ENCODE measurements around the gene TP63.

The TP63 gene

DNA sequence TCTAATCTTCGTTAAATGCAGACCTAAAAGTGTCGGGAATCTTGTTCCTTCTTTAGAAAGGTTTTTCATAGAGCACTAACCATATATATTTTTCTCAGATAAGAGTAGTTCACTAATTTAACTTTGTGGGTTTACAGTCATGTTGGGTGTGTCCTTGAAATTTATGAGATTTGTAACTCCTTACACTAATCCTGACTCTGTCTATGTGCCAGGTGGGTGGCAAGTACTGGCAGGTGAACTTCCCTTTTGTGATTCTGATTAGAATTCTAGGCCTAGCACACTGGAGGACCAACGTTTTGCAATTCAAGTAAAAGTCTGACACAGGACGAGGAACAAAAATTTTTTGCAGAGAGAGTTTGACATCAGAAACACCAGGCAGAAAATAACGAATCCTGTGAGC, 269.4 kb downstream of the TP63 start:
- Histone ChIP-seq H3K27ac (ENCODE audit: low read depth, low read length) (no peak overlapping the region), H3K9me3 (ENCODE audit: control insufficient read depth in 5 of 5, low read length in 5 of 5) (no peaks in the 10 kb centered on the region), H3K36me3 (ENCODE audit: control insufficient read depth in 5 of 5, insufficient read depth in 5 of 5, low read length in 5 of 5) (no peaks in the 10 kb centered on the region), H3K27me3 (ENCODE audit: control insufficient read depth in 5 of 5, insufficient read depth in 4 of 5, low read length in 5 of 5) (no peaks in the 10 kb centered on the region), H3K9ac (ENCODE audit: low read length in 5 of 5) (no peak overlapping the region), H3K4me3 (ENCODE audit: low read depth in 1 of 5, low read length in 5 of 5) (no peak overlapping the region), H3K4me1 (ENCODE audit: control insufficient read depth in 5 of 5, insufficient read depth in 5 of 5, low read length in 5 of 5) (peaks cover 4 to 19% (median 9%) of the 10 kb centered on the region in 5 donors)

DNA sequence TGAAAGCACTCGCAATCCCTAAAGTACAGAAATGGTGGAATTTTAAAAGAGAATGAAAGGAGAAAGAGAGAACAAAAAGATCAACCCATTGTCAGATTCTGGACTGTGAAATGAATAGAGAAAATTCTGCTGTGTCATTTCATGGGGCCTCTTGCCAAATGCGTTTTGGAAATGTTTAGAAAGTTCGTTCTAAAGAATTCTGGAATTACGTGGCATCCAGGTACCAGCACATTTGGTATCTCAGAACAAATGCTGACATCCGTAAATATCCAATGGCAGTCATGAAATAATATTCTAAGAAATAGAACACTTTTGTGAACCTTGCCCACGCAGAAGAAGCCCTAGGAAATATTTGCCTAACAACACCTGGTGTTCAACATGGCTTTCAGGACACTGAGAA, 270.3 kb downstream of the TP63 start:
- Histone ChIP-seq H3K27me3 (ENCODE audit: control insufficient read depth in 5 of 5, insufficient read depth in 4 of 5, low read length in 5 of 5) (no peaks in the 10 kb centered on the region), H3K9ac (ENCODE audit: low read length in 5 of 5) (no peak overlapping the region), H3K27ac (ENCODE audit: low read depth, low read length) (no peak overlapping the region), H3K36me3 (ENCODE audit: control insufficient read depth in 5 of 5, insufficient read depth in 5 of 5, low read length in 5 of 5) (no peaks in the 10 kb centered on the region), H3K4me1 (ENCODE audit: control insufficient read depth in 5 of 5, insufficient read depth in 5 of 5, low read length in 5 of 5) (peaks cover 4 to 14% (median 9%) of the 10 kb centered on the region in 5 donors), H3K4me3 (ENCODE audit: low read depth in 1 of 5, low read length in 5 of 5) (no peak overlapping the region), H3K9me3 (ENCODE audit: control insufficient read depth in 5 of 5, low read length in 5 of 5) (no peaks in the 10 kb centered on the region)

DNA sequence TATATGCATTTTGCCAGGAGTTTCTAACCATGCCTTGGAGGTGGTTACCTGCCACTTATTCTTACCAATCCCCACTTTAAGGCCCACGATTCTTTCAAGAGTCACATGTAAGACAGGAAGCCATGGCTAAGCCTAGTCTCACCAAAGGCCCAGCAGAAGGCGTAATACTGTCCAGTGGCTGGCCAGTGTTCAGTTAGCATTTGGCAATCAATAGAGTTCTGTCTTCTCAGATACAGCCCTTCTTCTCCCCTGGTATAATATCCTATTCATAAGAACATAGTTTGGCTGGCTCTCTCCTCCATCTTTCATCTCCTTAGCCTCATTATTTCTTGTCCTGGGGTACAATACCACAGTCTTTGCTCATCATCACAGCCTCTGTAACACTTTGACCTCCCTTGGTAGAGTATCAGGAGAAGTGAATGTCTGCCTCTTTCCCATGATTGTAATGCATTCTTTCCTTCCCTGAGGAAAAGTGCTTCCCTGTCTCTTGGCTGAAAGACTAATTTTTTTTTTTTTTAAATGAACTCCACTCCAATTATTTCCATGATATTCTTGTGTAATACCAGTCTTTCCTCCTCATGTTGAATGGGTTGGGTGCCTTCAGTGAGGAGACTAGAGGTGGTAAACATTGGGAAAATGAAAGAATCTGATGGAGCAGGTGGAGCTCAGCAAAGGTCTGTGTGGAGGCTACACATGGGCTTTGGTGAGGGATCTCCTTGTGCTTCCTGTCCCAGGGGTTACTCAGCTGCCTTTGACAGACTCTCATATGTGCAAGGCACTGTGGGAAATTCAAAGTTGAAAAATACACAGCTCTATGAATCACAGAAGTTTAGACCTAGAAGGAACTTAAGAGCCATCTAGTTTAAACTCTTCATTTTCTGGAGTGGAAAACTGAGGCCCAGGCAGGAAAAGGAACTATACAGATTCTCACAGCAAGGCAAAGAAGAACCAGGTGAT, 271.3 kb downstream of the TP63 start:
- Histone ChIP-seq H3K4me3 (ENCODE audit: low read depth in 1 of 5, low read length in 5 of 5) (peak overlapping the region in 1 of 5 donors; percentile 9), H3K36me3 (ENCODE audit: control insufficient read depth in 5 of 5, insufficient read depth in 5 of 5, low read length in 5 of 5) (no peaks in the 10 kb centered on the region), H3K9ac (ENCODE audit: low read length in 5 of 5) (no peak overlapping the region), H3K4me1 (ENCODE audit: control insufficient read depth in 5 of 5, insufficient read depth in 5 of 5, low read length in 5 of 5) (peaks cover 4 to 14% (median 9%) of the 10 kb centered on the region in 5 donors), H3K27me3 (ENCODE audit: control insufficient read depth in 5 of 5, insufficient read depth in 4 of 5, low read length in 5 of 5) (no peaks in the 10 kb centered on the region), H3K27ac (ENCODE audit: low read depth, low read length) (peak overlapping the region; percentile 4), H3K9me3 (ENCODE audit: control insufficient read depth in 5 of 5, low read length in 5 of 5) (no peaks in the 10 kb centered on the region)

DNA sequence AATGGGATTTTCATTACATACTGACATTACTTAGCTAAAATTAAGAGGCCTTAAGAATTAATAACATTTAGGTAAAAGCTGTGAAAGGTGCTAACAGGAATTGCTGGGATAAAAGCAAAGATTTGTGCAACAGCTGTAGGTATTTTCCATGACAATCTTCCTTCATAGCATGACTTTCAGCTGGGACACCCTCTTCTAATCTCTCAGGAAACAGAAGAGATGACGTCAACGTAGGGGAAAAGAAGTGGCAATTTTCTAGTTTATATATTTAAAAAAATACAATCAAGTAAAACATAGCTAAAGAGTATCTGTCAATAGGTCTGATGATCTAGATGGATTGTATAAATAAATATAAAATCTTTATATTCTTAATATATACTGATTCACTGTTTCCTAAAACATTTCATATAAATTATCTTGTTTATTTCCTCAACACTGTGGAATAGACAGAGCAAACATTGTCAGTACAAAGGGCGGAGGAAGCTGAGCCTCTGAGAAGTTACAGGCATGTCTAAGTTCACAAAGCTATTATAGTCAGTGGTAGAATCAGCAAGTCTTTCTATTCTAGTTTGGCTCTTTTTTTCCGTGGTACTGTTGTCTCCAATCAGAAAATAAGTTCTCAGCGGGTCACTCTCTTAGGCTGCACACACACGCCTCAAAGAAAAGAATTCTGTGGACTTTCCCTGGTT, 272.5 kb downstream of the TP63 start:
- no peak overlapping the region for H3K9ac ChIP-seq (ENCODE audit: low read length in 5 of 5)
- H3K27ac ChIP-seq (ENCODE audit: low read depth, low read length) = no peak overlapping the region

DNA sequence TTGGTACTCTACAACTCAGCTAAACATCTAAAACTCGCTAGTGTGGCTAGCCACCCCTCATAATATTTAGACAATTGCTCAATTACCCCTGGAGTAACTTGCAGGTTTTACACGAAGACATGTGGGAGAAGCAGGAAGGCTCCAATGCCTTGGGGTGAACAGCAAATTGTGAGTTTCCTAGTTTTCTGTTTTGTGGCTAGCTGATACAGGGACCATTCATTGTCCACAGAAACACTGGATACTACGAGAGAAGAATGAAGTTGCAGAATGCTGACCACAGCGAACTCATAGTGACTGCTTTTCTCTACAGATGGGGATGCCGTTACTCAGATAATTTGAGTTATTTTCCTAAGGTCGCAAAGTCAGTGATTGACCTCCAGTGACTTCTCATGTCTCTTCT, 276.6 kb downstream of the TP63 start:
- no peak overlapping the region for H3K9ac ChIP-seq (ENCODE audit: low read length in 5 of 5)
- H3K27me3 ChIP-seq (ENCODE audit: control insufficient read depth in 5 of 5, insufficient read depth in 4 of 5, low read length in 5 of 5) = no peaks in the 10 kb centered on the region
- H3K36me3 ChIP-seq (ENCODE audit: control insufficient read depth in 5 of 5, insufficient read depth in 5 of 5, low read length in 5 of 5) = no peaks in the 10 kb centered on the region
- no peaks in the 10 kb centered on the region for H3K9me3 ChIP-seq (ENCODE audit: control insufficient read depth in 5 of 5, low read length in 5 of 5)
- H3K27ac ChIP-seq (ENCODE audit: low read depth, low read length) = no peak overlapping the region
- no peak overlapping the region for H3K4me3 ChIP-seq (ENCODE audit: low read depth in 1 of 5, low read length in 5 of 5)
- H3K4me1 ChIP-seq (ENCODE audit: control insufficient read depth in 5 of 5, insufficient read depth in 5 of 5, low read length in 5 of 5) = peaks cover 0 to 4% (median under 1%) of the 10 kb centered on the region in 5 donors

More for the DNA sequence above, 272.5 kb downstream of the TP63 start:
- no peaks in the 10 kb centered on the region for H3K27me3 ChIP-seq (ENCODE audit: control insufficient read depth in 5 of 5, insufficient read depth in 4 of 5, low read length in 5 of 5)
- H3K9me3 ChIP-seq (ENCODE audit: control insufficient read depth in 5 of 5, low read length in 5 of 5) = no peaks in the 10 kb centered on the region
- peaks cover 4 to 14% (median 9%) of the 10 kb centered on the region in 5 donors for H3K4me1 ChIP-seq (ENCODE audit: control insufficient read depth in 5 of 5, insufficient read depth in 5 of 5, low read length in 5 of 5)
- no peaks in the 10 kb centered on the region for H3K36me3 ChIP-seq (ENCODE audit: control insufficient read depth in 5 of 5, insufficient read depth in 5 of 5, low read length in 5 of 5)
- no peak overlapping the region for H3K4me3 ChIP-seq (ENCODE audit: low read depth in 1 of 5, low read length in 5 of 5)

DNA sequence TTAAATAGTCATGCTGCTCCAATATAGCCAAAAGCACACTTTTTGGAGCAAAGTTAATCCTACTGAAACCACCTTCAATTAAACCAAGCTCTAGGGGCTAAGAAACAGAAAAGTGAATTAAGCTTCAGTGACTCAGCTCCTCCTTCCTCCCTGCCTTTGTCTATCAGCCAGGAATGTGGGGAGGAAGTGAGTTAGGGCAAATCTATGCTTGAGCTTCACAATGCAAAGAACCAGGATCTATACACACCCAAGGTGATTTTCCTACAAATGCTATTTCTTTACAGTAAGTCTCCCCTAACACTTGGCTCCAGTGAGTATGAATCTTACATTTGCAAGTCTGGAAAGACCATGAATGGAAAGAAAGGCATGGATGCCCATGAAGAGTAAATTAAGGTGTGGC, 277.5 kb downstream of the TP63 start:
- no peaks in the 10 kb centered on the region for H3K9me3 ChIP-seq (ENCODE audit: control insufficient read depth in 5 of 5, low read length in 5 of 5)
- no peak overlapping the region for H3K4me3 ChIP-seq (ENCODE audit: low read depth in 1 of 5, low read length in 5 of 5)
- no peaks in the 10 kb centered on the region for H3K36me3 ChIP-seq (ENCODE audit: control insufficient read depth in 5 of 5, insufficient read depth in 5 of 5, low read length in 5 of 5)
- H3K27me3 ChIP-seq (ENCODE audit: control insufficient read depth in 5 of 5, insufficient read depth in 4 of 5, low read length in 5 of 5) = no peaks in the 10 kb centered on the region
- H3K4me1 ChIP-seq (ENCODE audit: control insufficient read depth in 5 of 5, insufficient read depth in 5 of 5, low read length in 5 of 5) = no peaks in the 10 kb centered on the region
- no peak overlapping the region for H3K9ac ChIP-seq (ENCODE audit: low read length in 5 of 5)
- no peak overlapping the region for H3K27ac ChIP-seq (ENCODE audit: low read depth, low read length)

DNA sequence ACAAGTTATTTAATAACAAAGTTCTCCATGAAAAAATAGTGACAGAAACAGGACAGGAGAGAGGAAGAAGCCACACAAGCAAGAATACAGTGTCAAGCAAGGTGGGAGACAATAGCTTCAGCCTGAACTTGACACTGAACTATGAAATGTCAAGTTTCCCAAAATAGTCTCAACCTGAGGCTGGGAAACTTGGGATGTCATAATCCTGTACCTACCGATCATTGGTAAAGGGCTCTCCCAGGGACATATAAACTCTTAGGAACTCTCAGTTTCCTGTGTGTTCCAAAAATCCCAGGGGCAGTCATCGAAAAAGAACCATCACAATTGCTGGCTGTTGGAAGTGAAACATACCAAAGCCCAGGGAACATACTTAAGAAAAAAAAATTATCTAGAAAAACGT, 277.9 kb downstream of the TP63 start:
- Histone ChIP-seq H3K4me3 (ENCODE audit: low read depth in 1 of 5, low read length in 5 of 5) (no peak overlapping the region), H3K27me3 (ENCODE audit: control insufficient read depth in 5 of 5, insufficient read depth in 4 of 5, low read length in 5 of 5) (no peaks in the 10 kb centered on the region), H3K36me3 (ENCODE audit: control insufficient read depth in 5 of 5, insufficient read depth in 5 of 5, low read length in 5 of 5) (no peaks in the 10 kb centered on the region), H3K4me1 (ENCODE audit: control insufficient read depth in 5 of 5, insufficient read depth in 5 of 5, low read length in 5 of 5) (no peaks in the 10 kb centered on the region), H3K27ac (ENCODE audit: low read depth, low read length) (no peak overlapping the region), H3K9ac (ENCODE audit: low read length in 5 of 5) (no peak overlapping the region), H3K9me3 (ENCODE audit: control insufficient read depth in 5 of 5, low read length in 5 of 5) (no peaks in the 10 kb centered on the region)

DNA sequence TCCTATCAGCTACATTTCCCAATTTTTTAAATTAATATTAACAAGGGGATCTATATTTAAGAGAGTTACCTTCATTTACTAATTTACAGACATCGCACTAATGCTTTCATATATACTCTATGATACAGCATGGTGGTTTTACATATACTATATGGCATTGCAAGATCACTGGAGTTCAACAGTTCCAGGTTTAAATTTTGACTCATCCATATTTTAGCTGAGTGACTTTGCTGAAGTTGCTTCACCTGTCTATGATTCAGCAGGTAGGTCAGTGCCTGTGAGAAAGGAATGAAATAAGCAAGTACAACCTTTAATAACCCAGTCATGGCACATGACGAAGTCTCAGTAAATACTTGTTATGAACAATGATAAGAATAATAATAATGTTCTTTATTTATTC, 278.4 kb downstream of the TP63 start:
- Histone ChIP-seq H3K27ac (ENCODE audit: low read depth, low read length) (no peak overlapping the region), H3K4me3 (ENCODE audit: low read depth in 1 of 5, low read length in 5 of 5) (no peak overlapping the region), H3K9ac (ENCODE audit: low read length in 5 of 5) (no peak overlapping the region), H3K27me3 (ENCODE audit: control insufficient read depth in 5 of 5, insufficient read depth in 4 of 5, low read length in 5 of 5) (no peaks in the 10 kb centered on the region), H3K36me3 (ENCODE audit: control insufficient read depth in 5 of 5, insufficient read depth in 5 of 5, low read length in 5 of 5) (no peaks in the 10 kb centered on the region), H3K9me3 (ENCODE audit: control insufficient read depth in 5 of 5, low read length in 5 of 5) (no peaks in the 10 kb centered on the region), H3K4me1 (ENCODE audit: control insufficient read depth in 5 of 5, insufficient read depth in 5 of 5, low read length in 5 of 5) (no peaks in the 10 kb centered on the region)

DNA sequence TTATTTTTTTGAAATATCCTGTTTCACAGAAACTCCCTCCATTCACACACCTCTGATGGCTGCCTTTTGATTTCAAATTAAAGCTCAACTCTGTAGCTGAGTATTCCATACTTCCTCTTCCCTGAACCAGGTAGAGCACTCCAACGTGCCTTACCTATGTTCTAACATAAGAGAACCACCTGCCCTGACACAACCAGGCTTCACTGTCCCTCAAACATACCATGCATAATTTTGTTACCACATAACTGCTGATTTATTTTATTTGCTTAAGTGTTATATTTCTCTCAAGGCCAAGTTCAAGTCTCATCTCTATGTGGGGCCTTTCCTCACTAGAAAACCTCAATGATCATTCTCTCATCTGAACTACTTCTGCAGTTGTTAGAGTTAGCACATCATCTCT, 279.8 kb downstream of the TP63 start:
- no peaks in the 10 kb centered on the region for H3K9me3 ChIP-seq (ENCODE audit: control insufficient read depth in 5 of 5, low read length in 5 of 5)
- no peak overlapping the region for H3K4me3 ChIP-seq (ENCODE audit: low read depth in 1 of 5, low read length in 5 of 5)
- no peaks in the 10 kb centered on the region for H3K27me3 ChIP-seq (ENCODE audit: control insufficient read depth in 5 of 5, insufficient read depth in 4 of 5, low read length in 5 of 5)
- no peaks in the 10 kb centered on the region for H3K4me1 ChIP-seq (ENCODE audit: control insufficient read depth in 5 of 5, insufficient read depth in 5 of 5, low read length in 5 of 5)
- H3K27ac ChIP-seq (ENCODE audit: low read depth, low read length) = no peak overlapping the region
- H3K36me3 ChIP-seq (ENCODE audit: control insufficient read depth in 5 of 5, insufficient read depth in 5 of 5, low read length in 5 of 5) = no peaks in the 10 kb centered on the region
- H3K9ac ChIP-seq (ENCODE audit: low read length in 5 of 5) = no peak overlapping the region

DNA sequence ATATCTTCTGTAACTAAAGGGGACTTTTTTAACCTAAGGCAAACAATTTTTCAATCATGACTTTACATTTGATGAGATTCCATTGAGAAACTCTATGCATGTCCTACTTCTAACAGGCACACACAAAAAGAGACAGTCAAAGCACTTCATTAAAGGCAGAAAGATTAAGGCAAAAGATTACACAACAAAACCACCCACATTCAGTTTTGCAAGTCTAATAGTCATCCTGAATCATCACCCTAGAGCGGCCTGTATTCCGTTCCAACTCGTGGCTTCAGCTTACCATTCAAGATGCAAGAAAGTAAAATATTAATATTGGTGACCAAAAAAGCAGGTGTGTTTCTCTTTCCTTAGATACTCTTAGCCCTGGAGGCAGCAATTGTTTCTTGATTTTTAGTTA, 283.6 kb downstream of the TP63 start:
- H3K9ac ChIP-seq (ENCODE audit: low read length in 5 of 5) = no peak overlapping the region
- H3K4me1 ChIP-seq (ENCODE audit: control insufficient read depth in 5 of 5, insufficient read depth in 5 of 5, low read length in 5 of 5) = no peaks in the 10 kb centered on the region
- no peaks in the 10 kb centered on the region for H3K27me3 ChIP-seq (ENCODE audit: control insufficient read depth in 5 of 5, insufficient read depth in 4 of 5, low read length in 5 of 5)
- H3K4me3 ChIP-seq (ENCODE audit: low read depth in 1 of 5, low read length in 5 of 5) = no peak overlapping the region
- no peaks in the 10 kb centered on the region for H3K9me3 ChIP-seq (ENCODE audit: control insufficient read depth in 5 of 5, low read length in 5 of 5)
- no peak overlapping the region for H3K27ac ChIP-seq (ENCODE audit: low read depth, low read length)
- H3K36me3 ChIP-seq (ENCODE audit: control insufficient read depth in 5 of 5, insufficient read depth in 5 of 5, low read length in 5 of 5) = no peaks in the 10 kb centered on the region
